Heart left ventricle (tissue), 16 donors: ENCODE measurements around the gene MTUS2. TPM values are rescaled to one million over a fixed set of nuclear protein-coding genes. Genes with fewer than 3 reads are reported as not detected.

Experiments
- ATAC-seq, 4 donors: fragments of 200-7000 bp; cut with Tn5 transposase; one replicate each; pipeline ENCODE4 v1.9.1; 2020 to 2022; ENCODE audit warnings: moderate library complexity in 4 of 4, mild to moderate bottlenecking in 3 of 4, moderate number of reproducible peaks in 1 of 4
- DNase-seq, 5 donors: peaks; one replicate each; pipeline ENCODE4 v3.0.0-alpha.2; 2020
- H3K27ac ChIP-seq, 12 donors: fragments of 200-600 bp; sonication (generic) in 4 of 12; one replicate each; pipeline versions ENCODE4 v1.5.0 to v1.8.0; 2016 to 2022; ENCODE audit warnings: mild to moderate bottlenecking in 2 of 12
- H3K27me3 ChIP-seq, 9 donors: fragments of 200-600 bp; sonication (generic) in 2 of 9; one replicate each; pipeline versions ENCODE4 v1.5.1 to v1.8.0; 2016 to 2022; ENCODE audit warnings: mild to moderate bottlenecking in 3 of 9
- H3K36me3 ChIP-seq, 9 donors: fragments of 200-600 bp; sonication (generic) in 2 of 9; one replicate each; pipeline versions ENCODE4 v1.5.0 to v1.8.0; 2018 to 2022; ENCODE audit warnings: mild to moderate bottlenecking in 2 of 9
- H3K4me1 ChIP-seq, 12 donors: fragments of 200-600 bp; sonication (generic) in 4 of 12; one replicate each; pipeline versions ENCODE4 v1.5.0 to v1.8.0; 2016 to 2022; ENCODE audit warnings: mild to moderate bottlenecking in 3 of 12
- H3K4me3 ChIP-seq, 12 donors: fragments of 200-600 bp; sonication (generic) in 4 of 12; one replicate each; pipeline versions ENCODE4 v1.5.0 to v1.8.0; 2017 to 2022; ENCODE audit warnings: mild to moderate bottlenecking in 9 of 12, moderate library complexity in 4 of 12
- H3K9me3 ChIP-seq, 12 donors: fragments of 200-600 bp; sonication (generic) in 4 of 12; one replicate each; pipeline versions ENCODE4 v1.5.0 to v1.8.0; 2016 to 2022; ENCODE audit warnings: mild to moderate bottlenecking in 1 of 12
- POLR2A ChIP-seq, 2 donors: fragments of 450-650 bp; IDR thresholded peaks; one replicate each; pipeline ENCODE4 v1.6.1; 2017; ENCODE audit warnings: antibody characterized with exemption in 2 of 2, mild to moderate bottlenecking in 2 of 2, moderate library complexity in 2 of 2
- WGBS, 4 donors: extraction: QIAGEN DNeasy Blood & Tissue Kit in 2 of 4; methylation state at CpG; one replicate each; pipeline versions ENCODE4 v1.1.5 to v1.1.7; 2013 to 2018; 5-methylcytosine and 5-hydroxymethylcytosine counted together
- intact Hi-C, 10 donors: fragments of 100-400 bp; cut with DNase I; formaldehyde crosslinking; loops; one replicate each; pipeline versions ENCODE4 v1.11.1 to v1.14.2; 2022
- polyA plus RNA-seq, 2 donors: library from polyadenylated mRNA; stranded (reverse); fragments of 200-250 nt; gene quantifications; one replicate each; pipeline ENCODE4 v1.2.3, GENCODE V29; 2013
- total RNA-seq, 9 donors: library from RNA; depleted of rRNA in 2 of 9; stranded (reverse); fragments of >200 nt in 2 of 9; fragmentation: NEBNext Ultra II Directional in 3 of 9; extraction: Animal tissue kit (Norgen Biotek cat#: 25700) in 3 of 9; gene quantifications; one replicate each; pipeline versions ENCODE4 v1.1.0 to v1.2.4, GENCODE V29; 2016 to 2023
- TF ChIP-seq, protein P1 (sequence below), 12 donors: fragments of 200-600 bp; sonication (generic) in 4 of 12; IDR thresholded peaks; one replicate each; pipeline versions ENCODE4 v1.5.0 to v1.8.0; 2018 to 2022; ENCODE audit warnings: antibody characterized with exemption in 12 of 12, mild to moderate bottlenecking in 5 of 12
- donor health status: ischemic (EF 13 %, LVEDD 7.1; RV severe dilation, severe dysfunction).
- donor health status: healthy with polysubstance abuse.
- donor health status: DM: no; HTN: yes; CAD: no.
- donor health status: DM: no; HTN: no; CAD: no.
- donor health status: ischemic (EF 25% LVEDD 6.9; RV normal size, moderate dysfunction).
- donor health status: ischemic (EF 25% LVEDD 5.7; RV mildly dilated, moderate dysfunction).
- donor health status: healthy.
- donor health status: DM: yes; HTN: yes; CAD: no.
- donor health status: ischemic (EF 35%, LVEDD 5.7; RV mildly dilated, moderate dysfunction).
- donor health status: nonischemic (EF 11% LVEDD 7.7; RV severe dilation, severe dysfunction).
- donor health status: DM: yes; HTN: yes; CAD: no.
- donor health status: PGD.
- donor health status: ischemic (EF 29% LVEDD 5.4; RV normal size, mild dysfunction).
- donor health status: nonischemic (EF 23%, LVEDD 6.1; RV moderate dilation, normal function).

The MTUS2 gene
- total and polyA plus RNA-seq, 11 donors = 28.7 to 174 (median 67.9) TPM

DNA sequence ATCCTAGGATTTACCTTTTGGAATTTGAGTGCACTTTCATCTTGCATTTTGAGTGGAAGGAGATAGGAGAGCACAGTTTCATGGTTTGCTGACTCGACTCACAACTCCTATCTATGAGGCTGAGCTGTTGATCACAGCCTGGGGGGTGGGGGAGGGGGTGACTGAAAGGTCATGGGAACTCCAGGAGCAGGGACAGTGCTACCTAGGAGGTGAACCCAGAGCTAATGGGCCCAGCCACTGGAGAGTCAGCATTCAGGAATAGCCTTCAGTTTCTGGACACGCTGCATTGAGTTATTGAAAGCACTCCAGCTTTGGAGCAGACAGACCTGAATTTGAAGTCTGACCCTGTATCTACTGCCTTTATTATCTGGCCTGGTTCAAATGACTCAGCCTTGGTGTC is 435.4 kb downstream of the MTUS2 start:
- ATAC-seq (no peak), DNase-seq (no peak)
- no peaks in the 10 kb centered on the region for H3K27me3 ChIP-seq
- H3K27ac ChIP-seq = no peak overlapping the region
- no peaks in the 10 kb centered on the region for H3K36me3 ChIP-seq
- H3K9me3 ChIP-seq = no peaks in the 10 kb centered on the region
- WGBS, 4 donors = 57 to 82% (median 68%) methylated on average over 2 of the region's 2 CpGs
- no peak for TF ChIP-seq POLR2A (IDR thresholded peaks at IDR 0.05)
- TF ChIP-seq, protein P1, sequence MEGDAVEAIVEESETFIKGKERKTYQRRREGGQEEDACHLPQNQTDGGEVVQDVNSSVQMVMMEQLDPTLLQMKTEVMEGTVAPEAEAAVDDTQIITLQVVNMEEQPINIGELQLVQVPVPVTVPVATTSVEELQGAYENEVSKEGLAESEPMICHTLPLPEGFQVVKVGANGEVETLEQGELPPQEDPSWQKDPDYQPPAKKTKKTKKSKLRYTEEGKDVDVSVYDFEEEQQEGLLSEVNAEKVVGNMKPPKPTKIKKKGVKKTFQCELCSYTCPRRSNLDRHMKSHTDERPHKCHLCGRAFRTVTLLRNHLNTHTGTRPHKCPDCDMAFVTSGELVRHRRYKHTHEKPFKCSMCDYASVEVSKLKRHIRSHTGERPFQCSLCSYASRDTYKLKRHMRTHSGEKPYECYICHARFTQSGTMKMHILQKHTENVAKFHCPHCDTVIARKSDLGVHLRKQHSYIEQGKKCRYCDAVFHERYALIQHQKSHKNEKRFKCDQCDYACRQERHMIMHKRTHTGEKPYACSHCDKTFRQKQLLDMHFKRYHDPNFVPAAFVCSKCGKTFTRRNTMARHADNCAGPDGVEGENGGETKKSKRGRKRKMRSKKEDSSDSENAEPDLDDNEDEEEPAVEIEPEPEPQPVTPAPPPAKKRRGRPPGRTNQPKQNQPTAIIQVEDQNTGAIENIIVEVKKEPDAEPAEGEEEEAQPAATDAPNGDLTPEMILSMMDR (IDR thresholded peaks at IDR 0.05) = no peak
- intact Hi-C loops = loop anchor here in 1 of 10 donors (10.0 kb wide), 1 partner anchor 441 kb away; no protein-coding TSS in a partner anchor
- H3K4me1 ChIP-seq = peaks cover 0 to 3% (median 0%) of the 10 kb centered on the region in 12 donors
- no peak overlapping the region for H3K4me3 ChIP-seq

DNA sequence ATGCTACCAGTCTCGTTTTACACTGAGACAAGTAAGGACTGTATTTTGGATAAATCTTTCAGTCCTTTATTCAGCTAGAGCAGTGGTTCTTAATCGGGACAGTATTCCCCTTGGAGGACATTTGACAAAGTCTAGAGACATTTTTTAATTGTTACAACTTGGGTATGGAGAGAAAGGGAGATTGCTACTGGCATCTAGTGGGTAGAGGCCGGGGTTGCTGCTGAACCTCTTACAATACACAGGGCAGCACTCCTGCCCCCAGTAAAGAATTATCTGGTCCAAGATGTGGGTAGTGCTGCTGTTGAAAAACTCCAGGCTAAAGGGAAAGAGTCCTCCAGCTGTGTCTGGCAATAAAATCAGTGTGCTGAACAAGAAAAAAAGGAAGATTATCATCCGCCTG is 440.5 kb downstream of the MTUS2 start:
- 26 to 39% (median 27%) methylated on average over 4 of the region's 4 CpGs for WGBS, 4 donors
- intact Hi-C loops = loop anchor here in 9 of 10 donors (2.0 to 10.0 kb wide), 7 partner anchors 104 to 456 kb away; partner anchors contain the start of gene MTUS2 (in 1 of the 9)
- ATAC-seq (peak; percentile 56 to 87 (median 83)), DNase-seq (no peak)
- no peaks in the 10 kb centered on the region for H3K36me3 ChIP-seq
- no peak overlapping the region for H3K27ac ChIP-seq
- H3K9me3 ChIP-seq = peaks cover 0 to 7% (median 0%) of the 10 kb centered on the region in 12 donors
- H3K4me3 ChIP-seq = no peak overlapping the region
- peaks cover 0 to 3% (median 0%) of the 10 kb centered on the region in 12 donors for H3K4me1 ChIP-seq
- no peaks in the 10 kb centered on the region for H3K27me3 ChIP-seq
- TF ChIP-seq, protein P1 (IDR thresholded peaks at IDR 0.05) = peak in 10 of 12 donors; percentile 16 to 52 (median 39)
- TF ChIP-seq POLR2A (IDR thresholded peaks at IDR 0.05) = no peak

DNA sequence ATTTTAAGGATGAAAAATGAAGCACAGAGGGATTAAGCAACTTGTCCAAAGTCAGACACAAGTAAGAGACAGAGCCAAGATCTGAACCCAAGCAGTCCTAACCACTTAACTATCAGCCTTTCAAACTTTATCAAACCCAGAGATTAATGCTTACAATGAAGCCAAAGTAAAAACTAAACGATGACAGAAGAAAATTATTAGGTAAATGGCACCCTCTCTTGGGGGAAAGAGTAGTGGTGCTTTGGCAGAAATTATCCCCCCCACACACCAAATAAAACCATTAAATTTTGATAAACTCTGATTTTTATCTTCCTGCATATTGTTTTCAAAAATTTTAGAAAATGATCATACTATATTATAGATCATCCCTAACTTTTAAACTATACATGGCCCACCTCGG is 446.1 kb downstream of the MTUS2 start:
- H3K9me3 ChIP-seq = peaks cover 0 to 7% (median 0%) of the 10 kb centered on the region in 12 donors
- no peak for DNase-seq
- no peaks in the 10 kb centered on the region for H3K27me3 ChIP-seq

More for the DNA sequence above, 446.1 kb downstream of the MTUS2 start:
- ATAC-seq = no peak
- WGBS, 4 donors = 43 to 60% (median 48%) methylated on average over 2 of the region's 2 CpGs
- Histone ChIP-seq H3K27ac (no peak overlapping the region), H3K4me3 (no peak overlapping the region), H3K36me3 (no peaks in the 10 kb centered on the region), H3K4me1 (no peaks in the 10 kb centered on the region)
- intact Hi-C loops = loop anchor here in 3 of 10 donors (10.0 kb wide), 3 partner anchors 99 to 461 kb away; no protein-coding TSS in a partner anchor
- TF ChIP-seq, protein P1 (IDR thresholded peaks at IDR 0.05) = no peak
- no peak for TF ChIP-seq POLR2A (IDR thresholded peaks at IDR 0.05)
